C4-2B (cell line): Measurements from ENCODE around the gene CNGB1.

Experiments used
- H3K27ac ChIP-seq: fragments of 450-650 bp; 2 replicates; pipeline ENCODE4 v1.5.1; 2017
- ZFX ChIP-seq: fragments of 450-650 bp; IDR thresholded peaks from 2 replicates; pipeline ENCODE4 v1.6.1; 2017
- TF ChIP-seq, protein P1 (sequence below): fragments of 450-650 bp; conservative IDR thresholded peaks from 2 replicates; pipeline ENCODE4 v1.5.1; 2017; ENCODE audit warnings: mild to moderate bottlenecking

The CNGB1 gene

DNA sequence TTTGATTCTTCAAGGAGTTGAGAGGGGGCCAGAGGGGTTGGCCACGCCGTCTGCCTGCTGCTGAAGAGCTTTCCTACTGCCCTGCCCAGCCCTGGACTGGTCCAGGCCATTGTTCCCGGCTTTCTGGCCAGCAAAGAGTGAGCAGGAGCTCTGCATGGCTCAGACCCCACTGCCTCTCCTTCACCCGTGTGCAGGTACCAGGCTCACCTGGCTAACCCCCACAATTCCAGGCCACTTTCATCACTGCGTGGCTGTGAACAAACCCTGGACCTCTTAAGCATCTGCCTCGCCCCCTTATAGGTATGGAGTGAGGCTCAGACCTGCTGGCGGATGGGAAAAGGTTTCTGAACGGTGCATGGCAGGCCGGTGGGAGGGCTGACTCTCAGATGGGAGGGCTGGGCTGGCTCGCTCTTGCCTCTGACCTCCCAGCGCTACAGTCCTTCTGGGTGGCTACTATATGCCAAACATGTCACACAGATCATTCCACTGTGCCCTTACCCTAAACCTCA is 20.7 kb upstream of the CNGB1 start:
- H3K27ac ChIP-seq, result no peak overlapping the region
- TF ChIP-seq, protein P1, sequence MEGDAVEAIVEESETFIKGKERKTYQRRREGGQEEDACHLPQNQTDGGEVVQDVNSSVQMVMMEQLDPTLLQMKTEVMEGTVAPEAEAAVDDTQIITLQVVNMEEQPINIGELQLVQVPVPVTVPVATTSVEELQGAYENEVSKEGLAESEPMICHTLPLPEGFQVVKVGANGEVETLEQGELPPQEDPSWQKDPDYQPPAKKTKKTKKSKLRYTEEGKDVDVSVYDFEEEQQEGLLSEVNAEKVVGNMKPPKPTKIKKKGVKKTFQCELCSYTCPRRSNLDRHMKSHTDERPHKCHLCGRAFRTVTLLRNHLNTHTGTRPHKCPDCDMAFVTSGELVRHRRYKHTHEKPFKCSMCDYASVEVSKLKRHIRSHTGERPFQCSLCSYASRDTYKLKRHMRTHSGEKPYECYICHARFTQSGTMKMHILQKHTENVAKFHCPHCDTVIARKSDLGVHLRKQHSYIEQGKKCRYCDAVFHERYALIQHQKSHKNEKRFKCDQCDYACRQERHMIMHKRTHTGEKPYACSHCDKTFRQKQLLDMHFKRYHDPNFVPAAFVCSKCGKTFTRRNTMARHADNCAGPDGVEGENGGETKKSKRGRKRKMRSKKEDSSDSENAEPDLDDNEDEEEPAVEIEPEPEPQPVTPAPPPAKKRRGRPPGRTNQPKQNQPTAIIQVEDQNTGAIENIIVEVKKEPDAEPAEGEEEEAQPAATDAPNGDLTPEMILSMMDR, result no peak
- no peak for TF ChIP-seq ZFX

DNA sequence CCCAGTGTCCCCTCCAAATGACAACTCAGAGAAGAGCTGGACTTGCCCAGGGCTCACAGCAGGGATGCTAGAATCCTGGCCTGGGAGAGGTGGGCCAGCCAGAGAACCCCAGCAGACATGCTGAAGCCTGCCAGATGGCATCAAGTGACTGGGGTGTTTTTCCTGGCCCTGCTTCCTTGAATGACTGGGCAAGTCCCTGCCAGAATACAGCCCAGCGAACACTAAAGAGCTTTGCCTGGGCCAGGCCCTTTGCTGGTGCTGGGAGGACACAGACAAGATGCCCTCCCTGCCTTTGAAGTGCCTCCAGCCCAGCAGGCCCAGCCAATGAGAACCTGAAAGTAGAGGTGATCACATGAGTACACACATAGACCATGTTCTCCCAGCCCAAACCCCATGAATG is 18.0 kb upstream of the CNGB1 start:
- H3K27ac ChIP-seq, result no peak overlapping the region
- TF ChIP-seq, protein P1, result no peak
- no peak for TF ChIP-seq ZFX

DNA sequence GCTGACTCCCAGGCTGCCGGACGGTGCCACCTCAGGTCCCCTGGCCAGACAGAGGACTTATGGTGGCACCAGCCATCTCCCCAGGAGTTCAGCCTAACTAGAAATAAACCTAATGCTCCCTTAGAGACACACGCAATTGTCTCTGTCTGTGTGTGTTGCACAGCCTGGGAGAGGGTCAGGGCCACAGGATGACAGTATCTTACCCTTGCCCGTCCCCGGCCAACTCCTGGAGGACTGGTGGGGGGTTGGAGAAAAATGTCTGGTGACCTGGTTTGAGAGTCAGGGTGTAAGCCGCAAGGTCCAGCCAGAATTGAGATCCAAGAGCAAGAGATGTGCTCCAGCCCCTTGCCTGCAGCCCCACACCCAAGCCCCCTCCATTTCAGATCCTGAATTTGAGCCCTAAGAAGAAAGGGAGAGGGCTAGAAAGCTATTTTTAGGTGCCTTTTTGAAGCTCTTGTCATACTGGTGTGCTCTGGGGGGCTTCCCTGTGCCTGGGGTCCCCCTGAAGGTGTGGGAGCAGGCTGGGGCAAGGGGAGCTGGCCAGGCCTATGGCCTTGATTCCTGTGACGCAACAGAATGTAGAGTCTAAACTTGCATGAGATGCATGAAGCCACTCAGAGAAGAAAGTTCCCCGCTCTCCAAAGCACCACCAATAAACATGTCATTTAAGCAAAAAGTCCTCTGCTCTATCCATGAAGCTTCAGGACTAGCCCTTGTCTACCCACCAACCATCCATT is 16.7 kb upstream of the CNGB1 start:
- H3K27ac ChIP-seq, result no peak overlapping the region
- TF ChIP-seq, protein P1, result no peak
- no peak for TF ChIP-seq ZFX

DNA sequence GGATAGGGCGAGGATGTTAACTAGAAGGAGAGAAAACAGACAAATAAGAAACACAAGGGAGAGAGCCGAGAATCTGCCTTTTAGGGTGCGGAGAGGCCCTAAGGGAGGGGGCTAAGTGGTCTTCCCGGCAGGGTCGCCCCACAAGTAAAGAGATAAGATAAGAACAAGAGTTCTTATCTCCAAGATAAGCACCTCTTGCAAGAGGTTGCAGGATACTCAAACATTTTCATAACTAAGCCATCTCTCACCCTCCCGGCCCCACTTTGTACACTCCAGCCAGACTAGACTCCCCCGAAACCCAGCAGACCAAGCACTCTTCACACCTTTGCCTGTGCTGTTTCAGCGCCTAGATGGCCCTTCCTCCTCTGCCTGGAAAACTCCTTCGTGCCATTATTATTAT is 15.3 kb upstream of the CNGB1 start:
- TF ChIP-seq ZFX, result no peak
- TF ChIP-seq, protein P1, result no peak
- no peak overlapping the region for H3K27ac ChIP-seq

DNA sequence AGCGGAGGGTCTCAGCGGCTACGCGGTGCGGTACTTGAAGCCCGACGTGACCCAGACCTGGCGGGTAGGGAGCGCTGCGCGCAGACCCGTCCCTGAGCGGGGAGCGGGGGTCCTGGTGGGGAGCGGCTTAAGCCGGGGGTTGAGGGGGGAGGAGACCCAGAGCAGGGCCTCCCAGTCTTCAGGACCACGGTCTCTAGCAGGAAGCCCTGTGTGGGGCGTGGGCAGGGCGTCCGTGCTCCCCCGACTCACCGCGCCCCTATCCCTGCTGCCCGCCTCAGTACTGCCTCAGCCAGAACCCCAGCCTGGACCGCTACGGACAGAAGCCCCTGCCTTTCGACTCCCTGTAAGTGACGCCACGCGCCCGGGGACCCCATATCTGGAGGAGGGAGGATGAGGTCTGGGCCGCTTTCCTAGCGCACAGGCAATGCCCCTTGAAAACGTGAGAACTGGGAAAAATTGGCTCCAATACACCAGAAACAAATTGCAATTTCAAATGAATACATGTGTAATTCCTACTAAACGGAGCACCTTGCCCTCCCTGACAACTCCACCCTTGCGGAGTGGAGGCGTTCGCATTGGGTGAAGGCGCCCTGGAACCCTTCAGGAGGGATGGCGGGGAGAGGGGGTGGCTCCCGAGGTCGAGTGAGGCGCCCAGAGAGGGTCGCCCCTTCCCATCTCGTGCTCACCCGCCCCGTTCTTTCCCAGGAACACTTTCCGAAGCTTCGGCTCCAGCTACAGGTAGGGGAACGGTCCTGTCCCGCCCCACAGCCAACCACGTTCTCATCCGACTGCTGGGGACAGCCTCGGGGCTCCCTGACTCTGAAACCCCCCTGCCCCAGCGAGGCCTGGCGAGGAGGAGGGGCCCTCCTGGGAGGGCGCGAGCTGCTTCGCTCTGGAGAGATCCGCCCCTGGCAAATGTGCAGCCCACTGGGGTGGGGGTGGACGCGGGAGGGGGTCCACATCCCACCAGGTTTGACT is 14.6 kb upstream of the CNGB1 start:
- TF ChIP-seq, protein P1, result no peak
- TF ChIP-seq ZFX, result no peak
- no peak overlapping the region for H3K27ac ChIP-seq

DNA sequence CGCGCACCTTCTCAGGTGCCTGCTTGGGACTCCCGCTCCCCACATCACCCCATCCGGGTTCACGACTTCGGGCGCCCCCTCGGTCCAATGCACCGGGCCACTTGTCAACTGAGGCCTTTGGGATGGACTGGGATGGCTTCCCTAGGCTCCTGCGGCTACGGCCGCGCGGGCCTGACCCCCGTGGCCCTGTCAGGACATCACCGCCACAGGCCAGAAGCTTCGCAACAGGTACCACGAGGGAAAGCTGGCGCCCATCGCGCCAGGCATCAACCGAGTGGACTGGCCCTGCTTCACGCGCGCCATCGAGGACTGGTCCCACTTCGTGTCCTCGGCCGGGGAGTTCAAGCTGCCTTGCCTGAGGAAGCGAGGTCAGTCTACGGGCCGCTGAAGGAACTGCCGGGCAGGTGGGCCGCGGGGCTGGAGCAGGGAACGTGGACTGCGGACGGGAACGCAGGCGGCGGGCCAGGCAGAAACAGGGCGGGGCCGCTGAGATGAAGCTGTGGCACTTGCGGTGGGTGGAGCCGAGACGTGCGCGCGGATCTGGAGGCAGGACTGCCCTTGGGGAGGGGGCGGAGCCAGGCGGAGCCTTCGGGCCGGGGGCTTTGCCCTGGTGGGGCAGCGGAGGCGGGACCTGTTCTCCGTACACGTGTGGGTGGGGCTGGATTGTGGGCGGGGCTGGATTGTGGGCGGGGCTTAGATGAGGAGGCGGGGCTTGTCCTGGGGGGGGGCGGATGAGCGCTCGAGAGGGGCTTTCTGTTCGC is 13.7 kb upstream of the CNGB1 start:
- TF ChIP-seq ZFX, result no peak
- TF ChIP-seq, protein P1, result no peak
- H3K27ac ChIP-seq, result no peak overlapping the region
